ENCODE measurements around the gene TNFAIP3.
"Not testable (repeated sequence)": the region's sequence is repeated elsewhere in the genome, so short reads cannot be mapped to it uniquely, and the experiment has no call there.

The TNFAIP3 gene

DNA sequence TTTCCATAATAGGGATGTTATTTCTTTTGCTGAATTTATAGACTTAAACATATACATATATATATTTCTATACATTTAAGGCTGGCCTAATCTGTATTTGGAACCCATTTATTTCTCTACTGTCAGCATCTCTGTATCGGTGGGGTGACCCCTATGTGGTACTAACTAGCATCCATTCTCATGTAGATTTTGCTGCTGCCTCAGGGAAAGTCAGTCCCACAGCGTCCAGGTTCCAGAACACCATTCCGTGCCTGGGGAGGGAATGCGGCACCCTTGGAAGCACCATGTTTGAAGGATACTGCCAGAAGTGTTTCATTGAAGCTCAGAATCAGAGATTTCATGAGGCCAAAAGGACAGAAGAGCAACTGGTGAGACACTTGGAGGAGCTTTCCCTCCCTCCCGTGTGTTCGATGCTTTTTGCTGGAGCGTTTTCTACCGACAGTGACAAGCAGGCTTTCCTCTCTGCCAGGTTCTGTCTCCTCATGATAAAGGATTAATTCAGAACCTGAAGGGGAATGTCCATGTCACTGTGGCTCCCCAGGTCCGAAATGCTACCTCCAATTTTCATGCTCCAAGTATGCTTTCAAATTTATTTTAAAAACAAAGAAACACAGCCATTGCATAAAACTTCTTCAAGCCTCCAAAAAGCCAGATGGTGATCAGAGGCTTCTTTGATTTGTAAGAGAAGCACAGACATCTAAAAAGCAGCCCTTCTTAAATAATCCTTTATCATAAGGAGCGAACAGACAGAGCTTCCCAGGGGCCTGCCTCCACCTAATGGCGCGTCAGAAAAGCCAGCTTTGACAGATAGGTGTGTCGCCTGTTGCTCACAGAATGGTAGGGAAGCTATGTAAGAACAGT lies 13.1 kb downstream of the TNFAIP3 start:
- DNase-seq: no peak

DNA sequence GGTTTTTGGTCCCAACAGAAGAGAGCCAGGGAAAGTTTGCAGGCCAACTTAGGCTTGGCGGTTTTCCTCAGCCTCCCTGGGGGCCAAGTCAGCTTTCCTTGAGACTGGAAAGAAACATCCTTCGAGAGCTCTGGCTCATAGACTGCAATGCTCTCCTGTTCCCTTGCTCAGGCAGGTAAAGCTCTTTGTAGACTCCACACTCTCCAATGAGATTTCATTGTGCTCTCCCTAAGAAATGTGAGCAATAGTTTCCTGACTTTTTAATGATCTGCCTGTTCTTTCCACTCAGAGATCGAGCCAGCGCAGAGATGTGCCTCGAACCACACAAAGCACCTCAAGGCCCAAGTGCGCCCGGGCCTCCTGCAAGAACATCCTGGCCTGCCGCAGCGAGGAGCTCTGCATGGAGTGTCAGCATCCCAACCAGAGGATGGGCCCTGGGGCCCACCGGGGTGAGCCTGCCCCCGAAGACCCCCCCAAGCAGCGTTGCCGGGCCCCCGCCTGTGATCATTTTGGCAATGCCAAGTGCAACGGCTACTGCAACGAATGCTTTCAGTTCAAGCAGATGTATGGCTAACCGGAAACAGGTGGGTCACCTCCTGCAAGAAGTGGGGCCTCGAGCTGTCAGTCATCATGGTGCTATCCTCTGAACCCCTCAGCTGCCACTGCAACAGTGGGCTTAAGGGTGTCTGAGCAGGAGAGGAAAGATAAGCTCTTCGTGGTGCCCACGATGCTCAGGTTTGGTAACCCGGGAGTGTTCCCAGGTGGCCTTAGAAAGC lies 13.9 kb downstream of the TNFAIP3 start:
- DNase-seq: no peak

DNA sequence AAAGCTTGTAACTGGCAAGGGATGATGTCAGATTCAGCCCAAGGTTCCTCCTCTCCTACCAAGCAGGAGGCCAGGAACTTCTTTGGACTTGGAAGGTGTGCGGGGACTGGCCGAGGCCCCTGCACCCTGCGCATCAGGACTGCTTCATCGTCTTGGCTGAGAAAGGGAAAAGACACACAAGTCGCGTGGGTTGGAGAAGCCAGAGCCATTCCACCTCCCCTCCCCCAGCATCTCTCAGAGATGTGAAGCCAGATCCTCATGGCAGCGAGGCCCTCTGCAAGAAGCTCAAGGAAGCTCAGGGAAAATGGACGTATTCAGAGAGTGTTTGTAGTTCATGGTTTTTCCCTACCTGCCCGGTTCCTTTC lies 14.4 kb downstream of the TNFAIP3 start:
- no peak for DNase-seq

DNA sequence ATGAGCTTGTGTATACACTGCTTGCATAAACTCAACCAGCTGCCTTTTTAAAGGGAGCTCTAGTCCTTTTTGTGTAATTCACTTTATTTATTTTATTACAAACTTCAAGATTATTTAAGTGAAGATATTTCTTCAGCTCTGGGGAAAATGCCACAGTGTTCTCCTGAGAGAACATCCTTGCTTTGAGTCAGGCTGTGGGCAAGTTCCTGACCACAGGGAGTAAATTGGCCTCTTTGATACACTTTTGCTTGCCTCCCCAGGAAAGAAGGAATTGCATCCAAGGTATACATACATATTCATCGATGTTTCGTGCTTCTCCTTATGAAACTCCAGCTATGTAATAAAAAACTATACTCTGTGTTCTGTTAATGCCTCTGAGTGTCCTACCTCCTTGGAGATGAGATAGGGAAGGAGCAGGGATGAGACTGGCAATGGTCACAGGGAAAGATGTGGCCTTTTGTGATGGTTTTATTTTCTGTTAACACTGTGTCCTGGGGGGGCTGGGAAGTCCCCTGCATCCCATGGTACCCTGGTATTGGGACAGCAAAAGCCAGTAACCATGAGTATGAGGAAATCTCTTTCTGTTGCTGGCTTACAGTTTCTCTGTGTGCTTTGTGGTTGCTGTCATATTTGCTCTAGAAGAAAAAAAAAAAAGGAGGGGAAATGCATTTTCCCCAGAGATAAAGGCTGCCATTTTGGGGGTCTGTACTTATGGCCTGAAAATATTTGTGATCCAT lies 15.3 kb downstream of the TNFAIP3 start:
- no peak for DNase-seq

DNA sequence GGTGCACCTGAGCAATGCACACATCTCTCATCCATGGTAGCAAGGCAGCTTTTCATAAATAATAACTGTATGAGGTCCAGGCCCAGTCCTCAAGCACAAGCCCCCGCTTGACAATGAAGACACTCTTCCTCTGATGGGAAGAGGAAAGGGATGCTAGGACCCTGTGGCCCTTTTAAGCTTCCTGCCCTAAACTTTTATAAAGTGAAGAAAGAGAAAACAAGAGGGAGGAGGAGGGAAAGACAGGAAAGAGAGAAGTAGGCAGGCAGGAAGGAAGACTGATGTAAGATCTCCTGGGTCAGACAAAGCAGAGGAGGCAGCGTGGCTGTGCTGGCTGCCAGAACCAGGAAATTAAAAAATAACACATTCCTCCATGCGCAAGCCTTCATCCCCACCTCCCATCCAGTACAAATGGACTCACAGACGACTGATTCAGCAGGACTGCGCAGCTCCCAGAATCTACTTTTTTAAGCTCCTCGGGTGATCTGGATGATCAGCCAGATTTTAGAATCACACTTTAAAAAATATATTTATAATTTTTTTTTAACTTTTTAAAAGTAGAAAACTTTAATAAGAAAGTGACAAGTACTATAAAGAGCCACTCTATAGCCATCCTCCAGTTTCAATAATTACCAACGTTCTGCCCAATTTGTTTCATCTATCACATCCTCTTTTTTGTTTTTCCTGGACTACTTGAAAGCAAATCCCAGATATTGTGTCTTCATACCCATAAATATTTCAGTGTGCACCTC lies 16.5 kb downstream of the TNFAIP3 start:
- no peak for DNase-seq

DNA sequence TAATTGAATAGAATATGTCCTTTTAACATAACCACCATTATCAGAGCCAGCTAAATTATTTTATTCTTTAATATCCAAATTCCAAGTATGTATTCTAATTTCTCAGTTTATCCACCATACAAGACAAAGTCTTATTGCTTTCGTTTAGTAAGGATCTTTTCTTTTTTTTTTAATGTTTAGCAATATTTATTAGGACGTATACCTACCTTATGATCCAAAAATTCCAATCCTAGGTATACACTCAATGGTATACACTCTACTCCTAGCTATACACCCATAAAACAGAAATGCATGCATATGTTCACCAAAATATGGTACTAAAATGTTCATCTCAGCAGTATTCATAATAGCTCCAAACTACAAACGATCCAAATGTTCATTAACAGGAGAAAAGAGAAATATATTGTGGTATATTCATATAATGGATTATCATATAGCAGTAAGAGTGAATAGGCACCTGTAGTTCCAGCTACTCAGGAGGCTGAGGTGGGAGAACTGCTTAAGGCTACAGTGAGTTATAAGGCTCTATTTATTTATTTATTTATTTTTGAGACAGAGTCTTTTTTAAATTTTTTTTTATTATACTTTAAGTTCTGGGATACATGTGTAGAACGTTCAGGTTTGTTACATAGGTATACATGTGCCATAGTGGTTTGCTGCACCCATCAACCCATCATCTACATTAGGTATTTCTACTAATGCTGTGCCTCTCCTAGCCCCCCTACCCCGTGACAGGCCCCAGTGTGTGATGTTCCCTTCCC lies 17.3 kb downstream of the TNFAIP3 start:
- DNase-seq: no peak

DNA sequence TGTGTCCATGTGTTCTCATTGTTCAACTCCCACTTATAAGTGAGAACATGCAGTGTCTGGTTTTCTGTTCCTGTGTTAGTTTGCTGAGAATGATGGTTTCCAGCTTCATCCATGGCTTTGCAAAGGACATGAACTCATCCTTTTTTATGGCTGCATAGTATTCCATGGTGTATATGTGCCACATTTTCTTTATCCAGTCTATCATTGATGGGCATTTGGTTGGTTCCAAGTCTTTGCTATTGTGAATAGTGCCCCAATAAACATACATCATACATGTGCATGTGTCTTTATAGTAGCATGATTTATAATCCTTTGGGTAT lies 17.8 kb downstream of the TNFAIP3 start:
- not testable (repeated sequence) for DNase-seq

DNA sequence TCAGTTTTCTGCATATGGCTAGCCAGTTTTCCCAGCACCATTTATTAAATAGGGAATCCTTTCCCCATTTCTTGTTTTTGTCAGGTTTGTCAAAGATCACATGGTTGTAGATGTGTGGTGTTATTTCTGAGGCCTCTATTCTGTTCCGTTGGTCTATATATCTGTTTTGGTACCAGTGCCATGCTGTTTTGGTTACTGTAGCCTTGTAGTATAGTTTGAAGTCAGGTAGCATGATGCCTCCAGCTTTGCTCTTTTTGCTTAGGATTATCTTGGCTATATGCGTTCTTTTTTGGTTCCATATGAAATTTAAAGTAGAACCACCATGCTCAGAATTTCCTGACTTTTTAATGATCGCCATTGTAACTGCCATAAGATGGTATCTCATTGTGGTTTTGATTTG lies 19.2 kb downstream of the TNFAIP3 start:
- not testable (repeated sequence) for DNase-seq

DNA sequence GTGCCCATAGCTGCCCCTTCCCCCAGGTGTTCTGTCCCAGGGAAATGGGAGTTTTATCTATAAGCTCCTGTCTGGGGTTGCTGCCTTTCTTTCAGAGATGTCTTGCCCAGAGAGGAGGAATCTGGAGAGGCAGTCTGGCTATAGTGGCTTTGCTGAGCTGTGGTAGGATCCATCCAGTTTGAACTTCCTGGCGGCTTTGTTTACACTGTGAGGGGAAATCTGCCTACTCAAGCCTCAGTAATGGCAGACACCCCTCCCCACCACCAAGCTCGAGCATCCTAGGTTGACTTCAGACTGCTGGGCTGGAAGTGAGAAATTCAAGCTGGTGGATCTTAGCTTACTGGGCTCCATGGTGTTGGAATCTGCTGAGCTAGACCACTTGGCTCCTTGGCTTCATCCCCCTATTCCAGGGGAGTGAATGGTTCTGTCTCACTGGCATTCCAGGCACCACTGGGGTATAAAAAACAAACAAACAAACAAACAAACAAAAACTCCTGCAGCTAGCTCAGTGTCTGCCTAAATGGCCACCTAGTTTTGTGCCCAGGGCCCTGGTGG lies 24.0 kb downstream of the TNFAIP3 start:
- DNase-seq: no peak

DNA sequence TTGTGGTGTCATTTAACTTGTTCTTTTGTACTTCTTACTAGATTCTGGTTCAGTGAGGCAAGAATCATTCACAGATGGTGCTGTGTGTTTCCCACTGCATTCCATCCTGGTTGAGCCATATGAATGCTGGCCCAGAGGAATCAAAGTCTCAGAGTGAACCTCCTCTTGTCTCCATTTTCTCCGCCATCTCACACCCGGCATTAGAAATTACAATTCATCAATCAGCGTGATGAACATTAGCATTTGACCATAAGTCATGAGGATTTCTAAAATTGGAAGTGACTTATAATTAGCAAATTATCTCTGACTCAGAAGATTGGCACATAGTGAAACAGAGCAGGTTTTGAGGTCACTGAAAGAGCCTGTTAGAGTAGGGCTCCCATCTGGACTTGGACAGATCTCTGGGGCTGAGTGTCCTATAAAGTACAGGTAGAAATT lies 25.2 kb downstream of the TNFAIP3 start:
- DNase-seq: no peak

DNA sequence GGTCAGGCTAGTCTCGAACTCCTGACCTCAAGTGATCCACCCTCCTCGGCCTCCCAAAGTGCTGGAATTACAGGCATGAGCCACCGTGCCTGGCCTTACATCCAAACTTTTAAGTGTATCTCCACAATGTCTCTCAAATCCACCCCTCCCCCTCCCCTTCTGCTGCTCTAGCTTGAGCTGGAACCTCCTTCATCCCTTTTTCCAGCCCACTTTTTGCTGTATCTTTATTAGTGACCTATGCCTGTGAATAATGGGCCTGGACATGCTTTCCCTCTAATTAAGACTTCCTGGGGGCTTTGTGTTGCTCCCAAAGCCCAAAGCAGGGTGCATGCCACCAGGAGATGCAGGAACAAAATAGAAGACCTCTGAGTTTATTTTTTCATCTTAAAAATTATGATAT lies 26.1 kb downstream of the TNFAIP3 start:
- no peak for DNase-seq

DNA sequence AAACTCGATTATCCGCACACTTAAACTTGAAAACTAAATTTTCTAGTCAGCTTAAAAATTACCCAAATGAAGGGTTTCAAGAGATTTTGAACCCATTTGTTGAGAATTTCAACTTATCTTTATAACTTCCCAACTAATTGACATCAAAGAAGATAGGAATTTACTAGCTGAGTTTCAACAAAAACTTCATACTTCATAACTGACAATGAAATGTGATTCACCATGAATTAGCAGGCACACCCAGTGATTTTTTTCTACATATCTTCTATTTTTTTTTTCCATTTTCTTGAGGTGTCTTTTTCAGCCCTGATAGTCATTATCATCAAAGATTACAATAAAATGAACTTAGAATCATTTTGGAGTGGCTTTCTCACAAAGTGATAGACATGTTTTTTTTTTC lies 26.7 kb downstream of the TNFAIP3 start:
- no peak for DNase-seq

DNA sequence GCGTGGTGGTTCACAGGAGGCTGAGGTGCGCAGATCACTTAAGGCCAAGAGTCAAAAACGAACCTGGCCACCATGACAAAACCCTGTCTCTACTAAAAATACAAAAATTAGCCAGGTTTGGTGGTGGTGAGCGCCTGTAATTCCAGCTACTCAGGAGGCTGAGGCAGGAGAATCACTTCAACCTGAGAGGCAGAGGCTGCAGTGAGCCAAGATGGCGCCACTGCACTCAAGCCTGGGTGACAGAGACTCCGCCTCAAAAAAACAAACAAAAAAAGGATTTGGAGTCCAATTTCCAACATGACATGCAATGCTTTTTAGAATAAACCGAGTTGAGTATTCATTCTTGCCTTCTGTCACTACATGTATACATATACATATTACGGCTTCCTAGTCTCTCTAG lies 27.3 kb downstream of the TNFAIP3 start:
- DNase-seq: not testable (repeated sequence)

DNA sequence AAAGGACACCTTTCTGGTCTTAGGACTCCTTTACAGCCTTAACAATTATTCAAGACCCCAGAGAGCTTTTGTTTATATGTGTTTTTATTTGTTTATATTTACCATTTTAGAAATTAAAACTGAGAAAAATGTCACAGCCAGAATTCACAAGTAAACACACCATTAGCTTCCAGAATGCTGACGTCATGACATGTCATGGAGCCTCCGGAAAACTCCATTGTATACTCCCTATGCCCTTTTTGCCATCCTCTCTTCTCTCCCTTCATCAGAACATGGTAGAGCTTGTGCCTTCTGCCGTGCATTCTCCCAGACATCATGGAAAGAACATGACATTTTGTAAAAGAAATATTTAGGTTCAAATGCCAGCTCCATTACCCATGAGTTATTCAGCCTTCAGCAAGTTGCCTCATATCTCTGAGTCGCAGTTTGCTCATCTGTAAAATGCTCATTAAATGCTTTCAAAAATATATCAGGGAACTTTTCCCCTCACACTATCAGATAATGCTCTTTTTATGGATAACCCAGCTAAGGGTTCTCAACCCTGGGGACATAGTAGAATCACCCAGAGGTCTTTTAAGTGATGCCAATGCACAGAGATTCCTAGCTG lies 27.8 kb downstream of the TNFAIP3 start:
- DNase-seq: no peak

DNA sequence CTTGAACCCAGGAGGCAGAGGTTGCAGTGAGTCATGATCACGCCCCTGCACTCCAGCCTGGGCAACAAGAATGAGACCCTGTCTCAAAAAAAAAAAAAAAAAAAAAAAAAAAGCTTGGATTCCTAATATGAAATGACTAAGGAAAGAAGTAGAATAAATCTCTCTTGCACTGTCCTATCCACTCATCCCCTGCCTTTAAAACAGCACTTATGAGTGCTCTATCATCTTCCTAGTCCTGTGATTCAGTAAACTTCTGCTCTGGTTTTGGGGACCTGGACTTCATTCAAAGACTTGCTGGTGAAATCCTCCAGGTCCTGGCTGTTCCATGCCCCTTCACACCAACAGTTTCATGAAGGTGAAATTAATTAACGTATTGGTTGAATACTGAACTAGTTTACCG lies 29.6 kb downstream of the TNFAIP3 start:
- no peak for DNase-seq

DNA sequence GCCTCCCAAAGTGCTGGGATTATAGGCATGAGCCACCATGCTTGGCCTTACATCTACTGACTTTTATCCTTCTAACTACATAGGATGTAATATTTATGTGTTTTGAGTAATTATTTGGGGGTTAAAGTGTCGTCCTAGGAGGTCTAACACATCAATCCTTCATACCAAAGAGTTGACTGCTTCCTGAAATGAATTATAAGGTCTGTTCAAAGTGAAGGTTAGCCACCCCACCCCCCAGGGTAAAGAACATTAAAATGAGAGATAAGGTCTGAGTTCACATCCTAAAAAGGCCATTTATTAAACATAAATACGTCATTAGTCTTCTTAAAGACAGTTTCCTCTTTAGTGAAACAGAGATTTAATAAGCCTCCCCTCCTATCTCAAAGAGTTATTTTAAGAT lies 33.8 kb downstream of the TNFAIP3 start:
- DNase-seq: no peak

DNA sequence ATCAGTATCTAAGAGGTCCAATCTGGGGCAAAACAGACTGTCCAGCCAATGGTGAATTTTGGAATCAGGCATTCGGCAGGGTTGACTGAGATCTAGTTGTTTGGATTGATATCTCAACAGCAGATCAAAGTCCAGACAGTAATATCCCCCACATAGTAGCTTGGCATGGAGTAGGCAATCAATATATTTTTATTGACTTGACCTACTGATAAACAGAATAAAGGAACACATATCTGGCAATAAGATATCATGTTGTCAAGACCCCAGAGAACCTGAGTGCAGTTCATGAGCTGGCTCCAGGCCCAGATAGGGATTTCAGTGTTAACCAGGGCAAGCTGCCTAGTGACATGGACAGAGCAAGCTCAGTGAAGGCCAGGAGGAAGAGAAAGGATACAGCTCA lies 34.4 kb downstream of the TNFAIP3 start:
- DNase-seq: no peak

DNA sequence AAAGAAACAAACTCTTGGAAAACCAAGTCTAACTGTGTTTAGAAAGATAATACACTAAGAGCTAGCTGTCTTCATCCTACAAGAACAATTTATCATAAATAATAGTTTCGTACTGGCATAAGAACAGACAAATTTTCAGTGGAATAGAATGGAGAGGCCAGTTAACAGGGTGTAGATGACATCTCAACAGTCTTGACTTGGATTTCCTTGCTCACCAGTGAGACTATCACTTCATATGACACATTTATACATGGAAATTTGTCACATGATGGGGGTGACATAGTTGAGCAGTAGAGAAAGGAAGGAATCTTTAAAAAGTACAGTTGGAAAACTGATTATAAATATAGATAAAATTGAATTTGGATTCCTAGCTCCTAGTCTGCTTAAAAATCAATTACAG lies 35.6 kb downstream of the TNFAIP3 start:
- no peak for DNase-seq

DNA sequence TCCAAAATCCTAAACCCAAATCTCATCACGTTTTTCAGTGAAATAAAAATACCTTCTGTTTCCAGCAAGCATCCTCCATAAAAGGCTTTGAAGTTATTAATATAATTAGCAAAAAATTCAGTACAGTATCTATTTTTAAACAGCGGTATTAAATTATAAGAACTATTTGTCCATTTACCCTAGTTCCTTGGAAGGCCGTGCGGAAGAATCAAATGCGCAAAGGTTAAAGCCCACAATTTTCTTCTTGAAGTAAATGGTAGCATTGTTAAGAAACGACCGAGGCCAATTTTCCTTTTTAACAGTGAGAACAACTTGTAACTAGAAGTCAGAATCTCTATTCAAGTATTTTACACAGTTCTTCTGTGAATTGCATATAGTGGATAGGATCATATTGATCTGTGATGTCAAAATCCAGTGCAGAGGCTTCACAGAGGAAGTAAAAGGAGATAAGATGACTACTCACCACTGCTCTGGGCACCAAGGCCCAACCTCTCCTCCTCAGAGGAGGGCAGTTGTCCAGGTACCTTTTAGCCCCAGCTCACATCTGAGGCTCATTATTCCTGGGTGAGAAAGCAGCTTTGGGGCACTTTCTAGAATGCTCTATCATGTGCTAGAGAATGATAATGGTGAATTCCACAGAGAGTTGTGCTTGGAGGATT lies 36.3 kb downstream of the TNFAIP3 start:
- no peak for DNase-seq

DNA sequence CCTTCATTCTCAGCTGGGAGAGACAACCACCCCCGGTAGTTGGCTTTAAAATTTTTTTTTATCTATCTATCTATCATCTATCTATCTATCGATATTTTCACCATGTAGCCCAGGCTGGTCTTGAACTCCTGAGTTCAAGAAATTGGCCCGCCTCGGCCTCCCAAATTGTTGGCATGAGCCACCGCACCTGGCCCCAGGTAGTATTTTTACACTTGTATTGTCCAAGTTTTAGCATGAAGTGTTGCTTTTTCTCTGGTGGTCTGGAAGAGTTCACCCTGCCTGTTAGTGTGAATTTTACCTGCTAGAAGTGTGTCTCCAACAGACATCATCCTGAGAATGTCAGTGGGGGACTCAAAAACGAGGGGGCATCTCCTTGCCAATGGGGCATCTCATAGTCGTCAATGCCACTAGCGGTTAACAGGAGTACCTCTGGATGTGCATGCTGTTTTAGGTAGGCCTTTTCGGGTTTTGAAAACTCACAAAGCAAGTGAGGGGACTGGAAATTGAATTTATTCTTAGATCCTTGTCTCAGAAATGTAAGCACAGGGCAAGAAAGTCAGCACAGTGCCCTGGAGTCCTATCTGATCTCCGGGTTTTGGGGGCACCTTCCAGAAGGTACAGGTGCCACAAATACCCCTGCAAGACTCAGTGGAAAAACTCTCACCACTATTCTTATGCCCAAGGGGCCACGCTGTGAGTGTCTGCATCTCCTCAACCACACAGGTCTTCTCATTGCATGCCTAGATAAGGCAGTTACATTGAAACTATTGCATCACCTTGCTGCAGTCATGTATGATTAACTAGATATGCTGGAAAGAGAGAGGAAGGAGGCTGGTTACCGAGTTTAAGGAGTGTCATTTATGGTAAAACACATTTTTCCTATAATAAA lies 37.1 kb downstream of the TNFAIP3 start:
- no peak for DNase-seq
